Breast epithelium (tissue), 4 donors: ENCODE measurements around the gene TGFBI. TPM values are rescaled to one million over a fixed set of nuclear protein-coding genes. Genes with fewer than 3 reads are reported as not detected.

Experiments used
- DNase-seq, 2 donors: peaks; one replicate each; pipeline ENCODE4 v3.0.0-alpha.2; 2019; ENCODE audit warnings: low spot score in 2 of 2
- H3K27ac ChIP-seq, 2 donors: fragments of 200-600 bp; sonication (generic) in 1 of 2; one replicate each; pipeline ENCODE4 v1.5.1; 2016 to 2019; ENCODE audit warnings: mild to moderate bottlenecking in 1 of 2
- H3K27me3 ChIP-seq, 2 donors: fragments of 200-600 bp; sonication (generic) in 1 of 2; one replicate each; pipeline versions ENCODE4 v1.5.1 to v1.6.0; 2017 to 2019; ENCODE audit warnings: control low read depth in 1 of 2, mild to moderate bottlenecking in 1 of 2
- H3K36me3 ChIP-seq: fragments of 200-600 bp; one replicate; pipeline ENCODE4 v1.5.1; 2019
- H3K4me1 ChIP-seq, 2 donors: fragments of 200-600 bp; sonication (generic); one replicate each; pipeline ENCODE4 v1.5.1; 2016 to 2019; ENCODE audit warnings: control low read depth in 1 of 2
- H3K4me3 ChIP-seq, 3 donors: fragments of 200-600 bp; sonication (generic); 1 replicate in 2 of 3; 2 replicates in 1 of 3; pipeline ENCODE4 v1.5.1; 2016 to 2019; ENCODE audit warnings: mild to moderate bottlenecking in 3 of 3, moderate library complexity in 2 of 3
- H3K9me3 ChIP-seq, 2 donors: fragments of 200-600 bp; sonication (generic) in 1 of 2; one replicate each; pipeline ENCODE4 v1.5.1; 2016 to 2019; ENCODE audit warnings: control low read depth in 1 of 2
- POLR2A ChIP-seq: fragments of 450-650 bp; IDR thresholded peaks from one replicate; pipeline ENCODE4 v1.6.1; 2016; ENCODE audit warnings: antibody characterized with exemption, mild to moderate bottlenecking, moderate library complexity
- POLR2AphosphoS5 ChIP-seq, 3 donors: sonication (generic); formaldehyde crosslinking; IDR thresholded peaks; one replicate each; pipeline ENCODE4 v1.6.1; 2017; ENCODE audit warnings: antibody characterized with exemption in 3 of 3
- intact Hi-C: fragments of 100-400 bp; cut with DNase I; formaldehyde crosslinking; loops from one replicate; pipeline ENCODE4 v1.15.1; 2023; ENCODE audit warnings: low total_unique reads
- total RNA-seq, 3 donors: library from RNA; depleted of rRNA; stranded (reverse); fragments of >200 nt; gene quantifications; one replicate each; pipeline ENCODE4 v1.1.0, GENCODE V29; 2016
- TF ChIP-seq, protein P1 (sequence below), 3 donors: fragments of 450-650 bp; IDR thresholded peaks; one replicate each; pipeline ENCODE4 v1.5.1; 2016 to 2017; ENCODE audit warnings: antibody characterized with exemption in 3 of 3, mild to moderate bottlenecking in 3 of 3, moderate library complexity in 3 of 3

TGFBI gene
- total RNA-seq, 3 donors from 2014 or later: 40.4 to 145 (median 45.2) TPM

GRCh38 chr5:135991429-135991828 lies 37.4 kb upstream of the TGFBI start:
- Histone ChIP-seq H3K4me3 (no peak overlapping the region), H3K9me3 (no peaks in the 10 kb centered on the region), H3K27ac (no peak overlapping the region), H3K27me3 (no peaks in the 10 kb centered on the region), H3K36me3 (no peaks in the 10 kb centered on the region), H3K4me1 (no peaks in the 10 kb centered on the region)
- DNase-seq: no peak
- TF ChIP-seq POLR2A (no peak), POLR2AphosphoS5 (IDR thresholded peaks at IDR 0.05) (no peak)
- TF ChIP-seq, protein P1, sequence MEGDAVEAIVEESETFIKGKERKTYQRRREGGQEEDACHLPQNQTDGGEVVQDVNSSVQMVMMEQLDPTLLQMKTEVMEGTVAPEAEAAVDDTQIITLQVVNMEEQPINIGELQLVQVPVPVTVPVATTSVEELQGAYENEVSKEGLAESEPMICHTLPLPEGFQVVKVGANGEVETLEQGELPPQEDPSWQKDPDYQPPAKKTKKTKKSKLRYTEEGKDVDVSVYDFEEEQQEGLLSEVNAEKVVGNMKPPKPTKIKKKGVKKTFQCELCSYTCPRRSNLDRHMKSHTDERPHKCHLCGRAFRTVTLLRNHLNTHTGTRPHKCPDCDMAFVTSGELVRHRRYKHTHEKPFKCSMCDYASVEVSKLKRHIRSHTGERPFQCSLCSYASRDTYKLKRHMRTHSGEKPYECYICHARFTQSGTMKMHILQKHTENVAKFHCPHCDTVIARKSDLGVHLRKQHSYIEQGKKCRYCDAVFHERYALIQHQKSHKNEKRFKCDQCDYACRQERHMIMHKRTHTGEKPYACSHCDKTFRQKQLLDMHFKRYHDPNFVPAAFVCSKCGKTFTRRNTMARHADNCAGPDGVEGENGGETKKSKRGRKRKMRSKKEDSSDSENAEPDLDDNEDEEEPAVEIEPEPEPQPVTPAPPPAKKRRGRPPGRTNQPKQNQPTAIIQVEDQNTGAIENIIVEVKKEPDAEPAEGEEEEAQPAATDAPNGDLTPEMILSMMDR (IDR thresholded peaks at IDR 0.05): no peak
- intact Hi-C loops: no loop called here

- no peak overlapping the region for H3K4me3 ChIP-seq
- DNase-seq: no peak
- no peaks in the 10 kb centered on the region for H3K9me3 ChIP-seq
- intact Hi-C loops: no loop called here
- no peaks in the 10 kb centered on the region for H3K36me3 ChIP-seq
- H3K4me1 ChIP-seq: no peaks in the 10 kb centered on the region
- no peaks in the 10 kb centered on the region for H3K27me3 ChIP-seq
- H3K27ac ChIP-seq: peak overlapping the region; percentile 55 to 63
- TF ChIP-seq POLR2AphosphoS5 (IDR thresholded peaks at IDR 0.05): peak in 1 of 3 donors; percentile 11
- TF ChIP-seq, protein P1 (IDR thresholded peaks at IDR 0.05): no peak
These were observed 35.4 kb upstream of the TGFBI start for GRCh38 chr5:135993335-135993879.

DNA sequence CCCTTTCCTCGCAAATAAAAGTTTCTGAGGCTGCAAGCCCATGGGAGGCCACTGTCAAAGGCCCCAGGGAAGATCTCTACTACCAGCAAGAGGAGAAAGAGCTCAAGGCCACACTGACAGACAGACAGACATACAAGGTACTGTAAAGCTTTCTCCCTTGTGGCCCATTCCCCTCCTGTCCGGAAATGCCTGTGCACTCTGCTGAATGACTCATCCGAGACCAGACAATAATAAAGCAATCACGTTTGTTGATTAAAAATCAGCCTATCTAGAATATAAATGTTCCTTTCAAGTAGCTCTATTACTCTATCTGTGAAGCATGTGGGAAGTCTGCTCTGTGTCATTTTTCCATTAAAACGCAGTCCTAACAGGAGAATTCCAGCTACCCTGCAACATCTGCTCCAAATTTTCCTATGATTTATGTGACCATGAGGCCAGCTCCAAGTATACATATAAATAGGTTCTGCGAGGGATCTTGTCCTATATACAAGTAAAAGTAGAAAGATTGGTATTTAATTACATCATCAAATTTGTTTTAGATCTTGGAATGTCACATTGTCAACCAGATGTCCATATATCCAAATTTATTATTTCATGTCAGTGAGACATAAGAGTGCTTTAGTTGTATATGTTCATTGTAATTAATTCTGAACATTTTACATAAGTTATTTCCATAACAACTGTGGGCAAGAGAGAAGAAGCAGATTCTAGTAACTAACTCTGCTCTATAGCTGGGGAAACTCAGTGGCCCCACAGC lies 34.7 kb upstream of the TGFBI start:
- Histone ChIP-seq H3K4me1 (no peaks in the 10 kb centered on the region), H3K4me3 (no peak overlapping the region), H3K27ac (peak overlapping the region; percentile 55 to 63), H3K27me3 (no peaks in the 10 kb centered on the region), H3K9me3 (no peaks in the 10 kb centered on the region), H3K36me3 (no peaks in the 10 kb centered on the region)
- DNase-seq: no peak
- intact Hi-C loops: no loop called here
- TF ChIP-seq, protein P1 (IDR thresholded peaks at IDR 0.05): no peak
- no peak for TF ChIP-seq POLR2AphosphoS5 (IDR thresholded peaks at IDR 0.05)
- no peak for TF ChIP-seq POLR2A

DNA sequence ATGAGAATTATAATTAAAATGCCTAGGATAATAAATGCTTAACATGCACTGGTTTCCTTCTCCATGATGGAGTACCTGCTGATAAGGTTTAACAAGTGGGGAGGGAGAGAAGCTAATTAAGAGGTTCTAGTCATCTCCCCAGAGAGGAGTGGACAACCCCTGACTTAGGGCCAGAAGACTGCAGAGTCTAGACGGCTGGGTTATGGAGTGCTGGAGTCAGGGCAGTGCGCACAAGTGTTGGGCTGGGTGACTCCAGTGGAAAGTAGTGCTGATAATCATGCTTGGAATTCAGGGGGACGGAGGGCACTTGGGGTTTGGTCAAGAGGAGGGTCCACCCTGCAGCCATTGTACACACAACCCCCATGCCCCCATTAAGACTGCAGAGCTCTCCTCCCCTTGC lies 32.8 kb upstream of the TGFBI start:
- Histone ChIP-seq H3K27ac (no peak overlapping the region), H3K4me1 (no peaks in the 10 kb centered on the region), H3K4me3 (no peak overlapping the region), H3K27me3 (no peaks in the 10 kb centered on the region), H3K36me3 (no peaks in the 10 kb centered on the region), H3K9me3 (no peaks in the 10 kb centered on the region)
- DNase-seq: no peak
- intact Hi-C loops: no loop called here
- TF ChIP-seq, protein P1 (IDR thresholded peaks at IDR 0.05): no peak
- TF ChIP-seq POLR2AphosphoS5 (IDR thresholded peaks at IDR 0.05) (no peak), POLR2A (no peak)

GRCh38 chr5:135996611-135997010 lies 32.2 kb upstream of the TGFBI start:
- TF ChIP-seq, protein P1 (IDR thresholded peaks at IDR 0.05): no peak
- no peak overlapping the region for H3K27ac ChIP-seq
- H3K4me3 ChIP-seq: no peak overlapping the region
- intact Hi-C loops: no loop called here
- no peaks in the 10 kb centered on the region for H3K4me1 ChIP-seq
- DNase-seq: no peak
- H3K36me3 ChIP-seq: no peaks in the 10 kb centered on the region
- no peaks in the 10 kb centered on the region for H3K9me3 ChIP-seq
- H3K27me3 ChIP-seq: no peaks in the 10 kb centered on the region
